Measurements from ENCODE around the gene BAZ1A.

- TF ChIP-seq CTCF (IDR thresholded peaks at IDR 0.05) (no peak), POLR2A (IDR thresholded peaks at IDR 0.05) (no peak)
Observed at GRCh38 chr14:34770901-34771300, 104.3 kb downstream of the BAZ1A start.

Data from upper lobe of left lung (tissue), 4 donors.